Measurements from ENCODE around the gene SEMA3F. TPM values are rescaled to one million over a fixed set of nuclear protein-coding genes. Genes with fewer than 3 reads are reported as not detected.

The SEMA3F gene
- total RNA-seq, 1 experiment from 2014 or later: 69.6 TPM

DNA sequence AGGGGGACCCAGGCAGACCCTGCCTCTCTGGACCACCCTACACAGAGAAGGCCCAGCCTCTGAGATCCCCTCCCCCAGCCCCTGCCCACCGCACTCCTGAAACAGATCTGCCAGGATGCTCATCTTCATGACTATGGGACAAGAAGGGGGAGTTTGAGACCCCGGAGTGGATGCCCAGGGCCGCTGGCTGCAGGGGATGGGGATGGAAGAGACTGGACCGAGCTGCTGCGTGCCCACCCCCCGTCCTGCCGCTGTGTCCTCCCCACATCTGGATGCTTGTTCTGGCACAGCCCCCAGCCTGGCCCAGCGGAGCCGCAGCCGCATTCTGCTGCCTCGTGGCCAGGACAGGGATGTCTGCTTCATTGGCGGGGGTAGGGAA lies 30.3 kb upstream of the SEMA3F start:
- Histone ChIP-seq H3K27ac (ENCODE audit: low read length) (no peak overlapping the region), H3K4me1 (ENCODE audit: control insufficient read depth, insufficient read depth, low read length) (peaks cover 40% of the 10 kb centered on the region), H3K4me3 (ENCODE audit: low read depth in 2 of 2, low read length in 2 of 2) (no peak overlapping the region), H3K9me3 (ENCODE audit: control insufficient read depth, insufficient read depth, low read depth, low read length) (no peaks in the 10 kb centered on the region), H3K27me3 (ENCODE audit: control insufficient read depth, insufficient read depth, low read length) (no peaks in the 10 kb centered on the region), H3K36me3 (ENCODE audit: control insufficient read depth, insufficient read depth, low read length) (no peaks in the 10 kb centered on the region)
- POLR2A ChIA-PET: no interaction called here
- BruUV-seq (replicated peaks): no TSS peak
- intact Hi-C loops (cut with micrococcal nuclease; ENCODE audit: unreplicated experiment): no loop called here
- TF ChIP-seq, protein P1, sequence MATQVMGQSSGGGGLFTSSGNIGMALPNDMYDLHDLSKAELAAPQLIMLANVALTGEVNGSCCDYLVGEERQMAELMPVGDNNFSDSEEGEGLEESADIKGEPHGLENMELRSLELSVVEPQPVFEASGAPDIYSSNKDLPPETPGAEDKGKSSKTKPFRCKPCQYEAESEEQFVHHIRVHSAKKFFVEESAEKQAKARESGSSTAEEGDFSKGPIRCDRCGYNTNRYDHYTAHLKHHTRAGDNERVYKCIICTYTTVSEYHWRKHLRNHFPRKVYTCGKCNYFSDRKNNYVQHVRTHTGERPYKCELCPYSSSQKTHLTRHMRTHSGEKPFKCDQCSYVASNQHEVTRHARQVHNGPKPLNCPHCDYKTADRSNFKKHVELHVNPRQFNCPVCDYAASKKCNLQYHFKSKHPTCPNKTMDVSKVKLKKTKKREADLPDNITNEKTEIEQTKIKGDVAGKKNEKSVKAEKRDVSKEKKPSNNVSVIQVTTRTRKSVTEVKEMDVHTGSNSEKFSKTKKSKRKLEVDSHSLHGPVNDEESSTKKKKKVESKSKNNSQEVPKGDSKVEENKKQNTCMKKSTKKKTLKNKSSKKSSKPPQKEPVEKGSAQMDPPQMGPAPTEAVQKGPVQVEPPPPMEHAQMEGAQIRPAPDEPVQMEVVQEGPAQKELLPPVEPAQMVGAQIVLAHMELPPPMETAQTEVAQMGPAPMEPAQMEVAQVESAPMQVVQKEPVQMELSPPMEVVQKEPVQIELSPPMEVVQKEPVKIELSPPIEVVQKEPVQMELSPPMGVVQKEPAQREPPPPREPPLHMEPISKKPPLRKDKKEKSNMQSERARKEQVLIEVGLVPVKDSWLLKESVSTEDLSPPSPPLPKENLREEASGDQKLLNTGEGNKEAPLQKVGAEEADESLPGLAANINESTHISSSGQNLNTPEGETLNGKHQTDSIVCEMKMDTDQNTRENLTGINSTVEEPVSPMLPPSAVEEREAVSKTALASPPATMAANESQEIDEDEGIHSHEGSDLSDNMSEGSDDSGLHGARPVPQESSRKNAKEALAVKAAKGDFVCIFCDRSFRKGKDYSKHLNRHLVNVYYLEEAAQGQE (IDR thresholded peaks at IDR 0.05; ENCODE audit: insufficient read depth in 1 of 2, low read depth in 2 of 2, low read length in 1 of 2): no peak
- TF ChIP-seq TCF7L2 (IDR thresholded peaks at IDR 0.05; ENCODE audit: low read depth, low read length) (no peak), SIN3A (IDR thresholded peaks at IDR 0.05; ENCODE audit: borderline replicate concordance, insufficient read depth, low read depth, low read length) (no peak), POLR2AphosphoS5 (IDR thresholded peaks at IDR 0.05; ENCODE audit: low read depth, low read length) (no peak)
- TF ChIP-seq, protein P2, sequence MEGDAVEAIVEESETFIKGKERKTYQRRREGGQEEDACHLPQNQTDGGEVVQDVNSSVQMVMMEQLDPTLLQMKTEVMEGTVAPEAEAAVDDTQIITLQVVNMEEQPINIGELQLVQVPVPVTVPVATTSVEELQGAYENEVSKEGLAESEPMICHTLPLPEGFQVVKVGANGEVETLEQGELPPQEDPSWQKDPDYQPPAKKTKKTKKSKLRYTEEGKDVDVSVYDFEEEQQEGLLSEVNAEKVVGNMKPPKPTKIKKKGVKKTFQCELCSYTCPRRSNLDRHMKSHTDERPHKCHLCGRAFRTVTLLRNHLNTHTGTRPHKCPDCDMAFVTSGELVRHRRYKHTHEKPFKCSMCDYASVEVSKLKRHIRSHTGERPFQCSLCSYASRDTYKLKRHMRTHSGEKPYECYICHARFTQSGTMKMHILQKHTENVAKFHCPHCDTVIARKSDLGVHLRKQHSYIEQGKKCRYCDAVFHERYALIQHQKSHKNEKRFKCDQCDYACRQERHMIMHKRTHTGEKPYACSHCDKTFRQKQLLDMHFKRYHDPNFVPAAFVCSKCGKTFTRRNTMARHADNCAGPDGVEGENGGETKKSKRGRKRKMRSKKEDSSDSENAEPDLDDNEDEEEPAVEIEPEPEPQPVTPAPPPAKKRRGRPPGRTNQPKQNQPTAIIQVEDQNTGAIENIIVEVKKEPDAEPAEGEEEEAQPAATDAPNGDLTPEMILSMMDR (IDR thresholded peaks at IDR 0.05): no peak
- CTCF ChIA-PET: interaction anchor here (0.6 kb wide), 1 partner anchor 60 kb away, joined by 12 read pairs; no protein-coding TSS in a partner anchor
- ATAC-seq: no peak
- in situ Hi-C loops (cut with HindIII; ENCODE audit: low pct_unique_long_range_greater_than_20kb, low sequenced_read_pairs): no loop called here
- DNase-seq (ENCODE audit: low read depth, low spot score): no peak

DNA sequence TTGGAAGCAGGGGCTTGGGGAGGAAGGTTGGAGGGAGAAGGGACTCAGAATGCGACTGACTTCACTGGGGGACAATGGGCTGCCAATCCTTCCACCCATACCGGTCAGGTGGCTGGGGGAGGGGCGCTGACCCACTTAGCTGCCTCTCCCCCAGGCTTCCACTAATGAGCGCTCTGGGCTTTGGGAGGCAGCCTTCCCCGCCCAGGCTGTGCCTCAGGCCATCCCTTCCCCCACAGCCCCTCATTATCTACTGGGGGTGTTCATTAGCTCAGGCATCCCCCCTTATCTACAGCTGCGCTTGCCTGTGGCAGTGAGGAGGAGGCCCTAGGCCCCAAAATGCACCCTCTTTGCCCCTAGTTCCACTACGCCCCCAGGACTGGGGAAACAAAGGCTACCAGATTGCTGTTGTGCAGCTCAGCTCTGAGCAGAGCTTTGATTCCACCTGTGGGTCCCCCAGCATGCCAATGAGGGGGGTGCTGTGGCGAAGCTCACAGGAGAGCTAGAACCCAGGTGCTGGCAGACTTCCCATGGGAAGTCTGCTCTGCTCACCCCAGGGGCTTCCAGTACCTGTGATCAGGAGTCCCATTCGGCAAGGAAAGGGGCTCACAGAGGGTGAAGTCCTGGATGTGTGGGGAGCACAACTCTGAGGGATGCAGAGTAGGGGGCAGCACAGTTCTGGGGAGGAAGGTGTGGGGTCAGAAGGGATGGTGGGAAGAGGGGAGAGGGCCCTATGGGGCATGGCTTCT lies 29.4 kb upstream of the SEMA3F start:
- ChIA-PET CTCF (interaction anchor here (0.6 to 0.7 kb wide), 2 partner anchors 46 to 59 kb away, joined by 3 to 12 read pairs; no protein-coding TSS in a partner anchor), POLR2A (no interaction called here)
- ATAC-seq: no peak
- no peaks in the 10 kb centered on the region for H3K36me3 ChIP-seq (ENCODE audit: control insufficient read depth, insufficient read depth, low read length)
- TF ChIP-seq, protein P2 (IDR thresholded peaks at IDR 0.05): no peak
- no peak for TF ChIP-seq POLR2AphosphoS5 (IDR thresholded peaks at IDR 0.05; ENCODE audit: low read depth, low read length)
- no peak overlapping the region for H3K4me3 ChIP-seq (ENCODE audit: low read depth in 2 of 2, low read length in 2 of 2)
- H3K27ac ChIP-seq (ENCODE audit: low read length): peak overlapping the region; percentile 70
- no peaks in the 10 kb centered on the region for H3K9me3 ChIP-seq (ENCODE audit: control insufficient read depth, insufficient read depth, low read depth, low read length)
- BruUV-seq (replicated peaks): no TSS peak
- intact Hi-C loops (cut with micrococcal nuclease; ENCODE audit: unreplicated experiment): no loop called here
- H3K4me1 ChIP-seq (ENCODE audit: control insufficient read depth, insufficient read depth, low read length): peaks cover 40% of the 10 kb centered on the region
- no peak for DNase-seq (ENCODE audit: low read depth, low spot score)
- no peaks in the 10 kb centered on the region for H3K27me3 ChIP-seq (ENCODE audit: control insufficient read depth, insufficient read depth, low read length)
- in situ Hi-C loops (cut with HindIII; ENCODE audit: low pct_unique_long_range_greater_than_20kb, low sequenced_read_pairs): no loop called here
